HepG2 (cell line): Measurements from ENCODE around the gene PHF3. TPM values are rescaled to one million over a fixed set of nuclear protein-coding genes. Genes with fewer than 3 reads are reported as not detected.
A peak's percentile ranks its signal among the peaks of the same experiment; 100 is the strongest.

Experiments used
- ATRX ChIP-seq: sonication (generic); formaldehyde crosslinking; IDR thresholded peaks from 2 replicates; pipeline ENCODE4 v1.4.0; 2020; ENCODE audit warnings: missing genetic modification reagents, borderline replicate concordance
- BRD4 ChIP-seq: sonication (generic); formaldehyde crosslinking; IDR thresholded peaks from 2 replicates; pipeline ENCODE4 v1.4.0; 2020; ENCODE audit warnings: missing genetic modification reagents
- CHD4 ChIP-seq: fragments of 200-600 bp; sonication (generic); IDR thresholded peaks from 2 replicates; pipeline ENCODE4 v1.7.0; 2017; ENCODE audit warnings: mild to moderate bottlenecking, low read length, borderline replicate concordance
- FOXA3 ChIP-seq: IDR thresholded peaks from 2 replicates; pipeline ENCODE4 v1.6.1; 2016; ENCODE audit warnings: missing genetic modification reagents, missing compliant biosample characterization
- GATAD1 ChIP-seq: IDR thresholded peaks from 2 replicates; pipeline ENCODE4 v1.6.1; 2016; ENCODE audit warnings: missing genetic modification reagents, missing compliant biosample characterization
- RFXAP ChIP-seq: sonication (generic); formaldehyde crosslinking; IDR thresholded peaks from 2 replicates; pipeline ENCODE4 v1.4.0; 2020; ENCODE audit warnings: missing genetic modification reagents, borderline replicate concordance
- TP53 ChIP-seq: sonication (generic); formaldehyde crosslinking; conservative IDR thresholded peaks from 2 replicates; pipeline ENCODE4 v1.4.0; 2020; ENCODE audit warnings: missing genetic modification reagents
- ZBTB3 ChIP-seq: sonication (generic); formaldehyde crosslinking; IDR thresholded peaks from 2 replicates; pipeline ENCODE4 v1.4.0; 2020; ENCODE audit warnings: low read depth, mild to moderate bottlenecking, moderate library complexity, missing genetic modification reagents, borderline replicate concordance
- ZFP36L1 ChIP-seq: sonication (generic); formaldehyde crosslinking; IDR thresholded peaks from 2 replicates; pipeline ENCODE4 v1.8.0; 2022; ENCODE audit warnings: mild to moderate bottlenecking, missing genetic modification reagents, moderate library complexity
- ZMYM2 ChIP-seq: sonication (generic); formaldehyde crosslinking; IDR thresholded peaks from 2 replicates; pipeline ENCODE4 v1.8.0; 2022; ENCODE audit warnings: mild to moderate bottlenecking, missing genetic modification reagents
- ZNF232 ChIP-seq: sonication (generic); formaldehyde crosslinking; IDR thresholded peaks from 2 replicates; pipeline ENCODE4 v1.4.0; 2020; ENCODE audit warnings: missing genetic modification reagents, borderline replicate concordance
- ZNF292 ChIP-seq: sonication (generic); formaldehyde crosslinking; IDR thresholded peaks from 2 replicates; pipeline ENCODE4 v1.8.1; 2022; ENCODE audit warnings: mild to moderate bottlenecking, low read depth, missing genetic modification reagents, borderline replicate concordance
- ZNF3 ChIP-seq: IDR thresholded peaks from 2 replicates; pipeline ENCODE4 v1.7.0; 2017; ENCODE audit warnings: inconsistent platforms
- ZNF329 ChIP-seq: sonication (generic); formaldehyde crosslinking; IDR thresholded peaks from 2 replicates; pipeline ENCODE4 v1.9.0; 2021; ENCODE audit warnings: low read depth, mild to moderate bottlenecking, missing genetic modification reagents
- ZNF766 ChIP-seq: sonication (generic); formaldehyde crosslinking; IDR thresholded peaks from 2 replicates; pipeline ENCODE4 v1.5.0; 2020; ENCODE audit warnings: missing genetic modification reagents, borderline replicate concordance
- ZNF792 ChIP-seq: IDR thresholded peaks from 2 replicates; pipeline ENCODE4 v1.6.1; 2016
- polyA plus RNA-seq, 8 experiments: library from polyadenylated mRNA; depleted of rRNA in 3 of 8; stranded (reverse) in 7 of 8; unstranded in 1 of 8; fragments of >200 nt; fragmentation: Illumina TruSeq in 4 of 8; extraction: Trizol in 4 of 8; gene quantifications; 2 replicates each; pipeline versions ENCODE4 v1.2.1 to v1.2.3, GENCODE V29; 2011 to 2016; ENCODE audit warnings: low read depth in 4 of 8, missing spikeins in 1 of 8, mixed read lengths in 1 of 8; ENCODE audit not compliant: insufficient read depth in 1 of 8
- total RNA-seq, 5 experiments: library from RNA; depleted of rRNA; stranded (reverse); fragments of >200 nt; fragmentation: Illumina TruSeq; extraction: Trizol; gene quantifications; 2 replicates each; pipeline ENCODE4 v1.2.3, GENCODE V29; 2016; ENCODE audit warnings: low read depth in 1 of 5
- TF ChIP-seq, protein P1 (sequence below): sonication (generic); formaldehyde crosslinking; IDR thresholded peaks from 2 replicates; pipeline ENCODE4 v1.5.1; 2020; ENCODE audit warnings: mild to moderate bottlenecking, missing genetic modification reagents, borderline replicate concordance
- TF ChIP-seq, protein P2 (sequence below): sonication (generic); formaldehyde crosslinking; IDR thresholded peaks from 2 replicates; pipeline ENCODE4 v1.8.0; 2022; ENCODE audit warnings: missing genetic modification reagents, mild to moderate bottlenecking, borderline replicate concordance
- TF ChIP-seq, protein P3 (sequence below): IDR thresholded peaks from 2 replicates; pipeline ENCODE4 v1.6.1; 2018; ENCODE audit warnings: missing genetic modification reagents, mild to moderate bottlenecking, missing compliant biosample characterization
- TF ChIP-seq, protein P4 (sequence below): sonication (generic); formaldehyde crosslinking; IDR thresholded peaks from 2 replicates; pipeline ENCODE4 v1.4.0; 2020; ENCODE audit warnings: low read depth, missing genetic modification reagents
- TF ChIP-seq, protein P5 (sequence below): sonication (generic); formaldehyde crosslinking; IDR thresholded peaks from 2 replicates; pipeline ENCODE4 v1.5.0; 2020; ENCODE audit warnings: missing genetic modification reagents

Gene PHF3
- total and polyA plus RNA-seq, 2 of the 13 experiments (the other 11 are each of a cell fraction or from before 2014, with no cell fraction given) = 19.8 to 70.4 TPM

DNA sequence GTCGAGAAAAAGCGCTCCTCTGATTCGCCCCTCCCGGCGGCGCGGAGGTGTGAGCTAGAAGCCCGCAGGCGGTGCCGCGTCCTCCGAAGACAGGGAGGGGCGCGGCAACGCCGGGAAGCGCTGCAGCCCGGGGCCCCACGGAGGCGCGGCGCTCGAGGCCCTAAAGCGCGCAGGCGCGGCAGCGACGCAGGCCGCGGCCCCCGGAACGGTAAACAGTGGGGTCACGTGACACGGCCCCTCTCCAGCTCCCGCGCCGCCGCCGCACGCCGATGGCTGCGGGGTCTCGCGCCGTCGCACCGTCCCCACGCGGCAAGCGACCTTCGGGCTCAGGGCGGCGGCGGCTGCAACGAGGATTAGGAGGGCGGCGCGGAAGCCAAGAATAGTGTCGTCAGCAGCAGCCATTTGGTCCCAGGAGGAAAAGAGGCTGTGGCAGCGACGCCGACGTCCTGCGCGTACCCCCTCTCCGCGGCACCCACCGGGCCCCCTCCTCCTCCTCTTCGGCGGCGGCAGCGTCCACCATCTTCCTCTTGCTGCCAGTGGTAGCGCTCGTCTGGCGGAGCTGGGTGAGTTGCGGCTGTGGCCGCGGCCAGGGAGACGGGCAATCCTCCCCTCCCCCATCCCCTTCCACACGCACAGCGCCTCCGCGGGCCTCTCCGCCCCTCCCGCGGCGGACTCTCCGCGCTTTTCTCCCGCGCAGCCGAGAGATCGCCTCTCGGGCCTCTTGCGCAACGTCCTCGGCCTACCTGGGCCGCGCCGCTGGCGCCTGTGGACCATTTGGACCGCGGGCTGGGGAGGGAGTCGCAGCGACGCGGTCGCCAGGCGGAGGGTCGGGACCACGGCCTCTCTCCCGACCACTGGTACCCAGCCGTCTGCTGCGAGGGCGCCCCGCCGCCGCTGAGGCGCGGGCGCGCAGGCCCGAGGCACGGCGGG, at the start of gene PHF3 (continued):
- peak; percentile 81 for TF ChIP-seq ZNF232 (CRISPR knock-in tag)
- TF ChIP-seq, protein P1, sequence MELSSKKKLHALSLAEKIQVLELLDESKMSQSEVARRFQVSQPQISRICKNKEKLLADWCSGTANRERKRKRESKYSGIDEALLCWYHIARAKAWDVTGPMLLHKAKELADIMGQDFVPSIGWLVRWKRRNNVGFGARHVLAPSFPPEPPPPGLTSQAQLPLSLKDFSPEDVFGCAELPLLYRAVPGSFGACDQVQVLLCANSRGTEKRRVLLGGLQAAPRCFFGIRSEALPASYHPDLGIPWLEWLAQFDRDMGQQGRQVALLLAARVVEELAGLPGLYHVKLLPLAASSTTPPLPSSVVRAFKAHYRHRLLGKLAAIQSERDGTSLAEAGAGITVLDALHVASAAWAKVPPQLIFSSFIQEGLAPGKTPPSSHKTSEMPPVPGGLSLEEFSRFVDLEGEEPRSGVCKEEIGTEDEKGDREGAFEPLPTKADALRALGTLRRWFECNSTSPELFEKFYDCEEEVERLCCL (CRISPR knock-in tag) = peak; percentile 96
- peak; percentile 89; the same call in 1 of the 2 replicates for TF ChIP-seq BRD4 (CRISPR knock-in tag)
- TF ChIP-seq RFXAP (CRISPR knock-in tag) = peak; percentile 92
- TF ChIP-seq ZNF792 = peak; percentile 86; the same call in 1 of the 2 replicates
- no peak for TF ChIP-seq CHD4
- TF ChIP-seq ATRX = no peak
- TF ChIP-seq, protein P2, sequence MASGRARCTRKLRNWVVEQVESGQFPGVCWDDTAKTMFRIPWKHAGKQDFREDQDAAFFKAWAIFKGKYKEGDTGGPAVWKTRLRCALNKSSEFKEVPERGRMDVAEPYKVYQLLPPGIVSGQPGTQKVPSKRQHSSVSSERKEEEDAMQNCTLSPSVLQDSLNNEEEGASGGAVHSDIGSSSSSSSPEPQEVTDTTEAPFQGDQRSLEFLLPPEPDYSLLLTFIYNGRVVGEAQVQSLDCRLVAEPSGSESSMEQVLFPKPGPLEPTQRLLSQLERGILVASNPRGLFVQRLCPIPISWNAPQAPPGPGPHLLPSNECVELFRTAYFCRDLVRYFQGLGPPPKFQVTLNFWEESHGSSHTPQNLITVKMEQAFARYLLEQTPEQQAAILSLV (CRISPR knock-in tag) = peak; percentile 100
- TF ChIP-seq ZMYM2 = no peak
- TF ChIP-seq, protein P3, sequence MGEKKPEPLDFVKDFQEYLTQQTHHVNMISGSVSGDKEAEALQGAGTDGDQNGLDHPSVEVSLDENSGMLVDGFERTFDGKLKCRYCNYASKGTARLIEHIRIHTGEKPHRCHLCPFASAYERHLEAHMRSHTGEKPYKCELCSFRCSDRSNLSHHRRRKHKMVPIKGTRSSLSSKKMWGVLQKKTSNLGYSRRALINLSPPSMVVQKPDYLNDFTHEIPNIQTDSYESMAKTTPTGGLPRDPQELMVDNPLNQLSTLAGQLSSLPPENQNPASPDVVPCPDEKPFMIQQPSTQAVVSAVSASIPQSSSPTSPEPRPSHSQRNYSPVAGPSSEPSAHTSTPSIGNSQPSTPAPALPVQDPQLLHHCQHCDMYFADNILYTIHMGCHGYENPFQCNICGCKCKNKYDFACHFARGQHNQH (CRISPR knock-in tag) = peak; percentile 95
- peak; percentile 80 for TF ChIP-seq GATAD1 (CRISPR knock-in tag)
- TF ChIP-seq, protein P4, sequence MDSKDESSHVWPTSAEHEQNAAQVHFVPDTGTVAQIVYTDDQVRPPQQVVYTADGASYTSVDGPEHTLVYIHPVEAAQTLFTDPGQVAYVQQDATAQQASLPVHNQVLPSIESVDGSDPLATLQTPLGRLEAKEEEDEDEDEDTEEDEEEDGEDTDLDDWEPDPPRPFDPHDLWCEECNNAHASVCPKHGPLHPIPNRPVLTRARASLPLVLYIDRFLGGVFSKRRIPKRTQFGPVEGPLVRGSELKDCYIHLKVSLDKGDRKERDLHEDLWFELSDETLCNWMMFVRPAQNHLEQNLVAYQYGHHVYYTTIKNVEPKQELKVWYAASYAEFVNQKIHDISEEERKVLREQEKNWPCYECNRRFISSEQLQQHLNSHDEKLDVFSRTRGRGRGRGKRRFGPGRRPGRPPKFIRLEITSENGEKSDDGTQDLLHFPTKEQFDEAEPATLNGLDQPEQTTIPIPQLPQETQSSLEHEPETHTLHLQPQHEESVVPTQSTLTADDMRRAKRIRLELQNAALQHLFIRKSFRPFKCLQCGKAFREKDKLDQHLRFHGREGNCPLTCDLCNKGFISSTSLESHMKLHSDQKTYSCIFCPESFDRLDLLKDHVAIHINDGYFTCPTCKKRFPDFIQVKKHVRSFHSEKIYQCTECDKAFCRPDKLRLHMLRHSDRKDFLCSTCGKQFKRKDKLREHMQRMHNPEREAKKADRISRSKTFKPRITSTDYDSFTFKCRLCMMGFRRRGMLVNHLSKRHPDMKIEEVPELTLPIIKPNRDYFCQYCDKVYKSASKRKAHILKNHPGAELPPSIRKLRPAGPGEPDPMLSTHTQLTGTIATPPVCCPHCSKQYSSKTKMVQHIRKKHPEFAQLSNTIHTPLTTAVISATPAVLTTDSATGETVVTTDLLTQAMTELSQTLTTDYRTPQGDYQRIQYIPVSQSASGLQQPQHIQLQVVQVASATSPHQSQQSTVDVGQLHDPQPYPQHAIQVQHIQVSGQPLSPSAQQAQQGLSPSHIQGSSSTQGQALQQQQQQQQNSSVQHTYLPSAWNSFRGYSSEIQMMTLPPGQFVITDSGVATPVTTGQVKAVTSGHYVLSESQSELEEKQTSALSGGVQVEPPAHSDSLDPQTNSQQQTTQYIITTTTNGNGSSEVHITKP (CRISPR knock-in tag) = peak; percentile 60; the same call in 1 of the 2 replicates
- TF ChIP-seq ZNF3 (CRISPR knock-in tag) = no peak; the same call in 1 of the 2 replicates
- peak; percentile 96 for TF ChIP-seq ZFP36L1 (CRISPR knock-in tag)
- peak; percentile 94 for TF ChIP-seq ZNF292 (CRISPR knock-in tag)
- TF ChIP-seq ZNF329 = peak; percentile 93
- TF ChIP-seq FOXA3 (CRISPR knock-in tag) = peak; percentile 96
- TF ChIP-seq ZBTB3 = peak; percentile 89
- peak; percentile 58 for TF ChIP-seq TP53 (CRISPR knock-in tag)
- TF ChIP-seq ZNF766 (CRISPR knock-in tag) = peak; percentile 94
- TF ChIP-seq, protein P5, sequence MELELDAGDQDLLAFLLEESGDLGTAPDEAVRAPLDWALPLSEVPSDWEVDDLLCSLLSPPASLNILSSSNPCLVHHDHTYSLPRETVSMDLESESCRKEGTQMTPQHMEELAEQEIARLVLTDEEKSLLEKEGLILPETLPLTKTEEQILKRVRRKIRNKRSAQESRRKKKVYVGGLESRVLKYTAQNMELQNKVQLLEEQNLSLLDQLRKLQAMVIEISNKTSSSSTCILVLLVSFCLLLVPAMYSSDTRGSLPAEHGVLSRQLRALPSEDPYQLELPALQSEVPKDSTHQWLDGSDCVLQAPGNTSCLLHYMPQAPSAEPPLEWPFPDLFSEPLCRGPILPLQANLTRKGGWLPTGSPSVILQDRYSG = peak; percentile 92; the same call in 1 of the 2 replicates
